ENCODE measurements around the gene ITM2C.

ITM2C gene

DNA sequence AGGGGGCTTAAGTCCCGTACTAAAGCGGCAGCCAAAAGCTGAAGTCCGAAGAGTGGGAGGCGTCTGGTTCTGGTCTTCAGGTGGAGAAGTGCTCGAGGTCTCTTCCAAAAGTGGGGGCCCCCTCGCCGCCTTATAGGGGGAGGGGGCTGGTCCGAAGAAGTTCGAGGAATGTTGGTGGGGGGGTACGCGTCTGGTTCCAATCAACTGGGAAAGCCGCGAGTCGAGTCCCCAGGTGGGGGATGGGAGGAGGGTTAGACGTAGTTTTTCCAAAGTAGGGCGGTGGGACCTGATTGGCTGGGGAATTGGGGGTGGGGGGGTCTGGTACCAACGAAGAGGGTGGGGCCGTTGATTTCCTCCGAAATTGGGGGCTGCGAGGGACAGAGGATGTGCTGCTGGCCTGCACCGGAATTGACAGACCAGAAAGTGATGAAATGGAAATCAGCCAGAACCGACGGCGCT lies 594 bp downstream of the ITM2C start:
- Histone ChIP-seq H3K36me3 (ENCODE audit: insufficient read depth, low read length) (no peaks in the 10 kb centered on the region), H2AFZ (ENCODE audit: low read length) (peak overlapping the region; percentile 73), H4K20me1 (ENCODE audit: insufficient read depth, low read length, poor library complexity, severe bottlenecking) (peaks cover 26% of the 10 kb centered on the region), H3K4me3 (ENCODE audit: low read length, poor library complexity, severe bottlenecking) (peak overlapping the region; percentile 97), H3K79me2 (ENCODE audit: insufficient read depth, low read length) (peaks cover 55% of the 10 kb centered on the region), H3K9me2 (replicated peaks; ENCODE audit: low read depth, low read length) (no peaks in the 10 kb centered on the region), H3K9ac (ENCODE audit: low read depth, low read length, poor library complexity, severe bottlenecking) (peak overlapping the region; percentile 98), H3K4me2 (ENCODE audit: low read depth, low read length, poor library complexity, severe bottlenecking) (peak overlapping the region; percentile 95), H3K27me3 (ENCODE audit: insufficient read depth, low read length, poor library complexity, severe bottlenecking) (peaks cover 4% of the 10 kb centered on the region), H3F3A (ENCODE audit: low read depth) (0 out of 2 replicates have a peak, but pooled peaks cover 8% of the 10 kb centered on the region), H3K4me1 (ENCODE audit: insufficient read depth, low read length, poor library complexity, severe bottlenecking) (peaks cover 40% of the 10 kb centered on the region), H3K9me3 (ENCODE audit: insufficient read depth, low read depth, low read length) (no peaks in the 10 kb centered on the region)
- TF ChIP-seq, protein P1, sequence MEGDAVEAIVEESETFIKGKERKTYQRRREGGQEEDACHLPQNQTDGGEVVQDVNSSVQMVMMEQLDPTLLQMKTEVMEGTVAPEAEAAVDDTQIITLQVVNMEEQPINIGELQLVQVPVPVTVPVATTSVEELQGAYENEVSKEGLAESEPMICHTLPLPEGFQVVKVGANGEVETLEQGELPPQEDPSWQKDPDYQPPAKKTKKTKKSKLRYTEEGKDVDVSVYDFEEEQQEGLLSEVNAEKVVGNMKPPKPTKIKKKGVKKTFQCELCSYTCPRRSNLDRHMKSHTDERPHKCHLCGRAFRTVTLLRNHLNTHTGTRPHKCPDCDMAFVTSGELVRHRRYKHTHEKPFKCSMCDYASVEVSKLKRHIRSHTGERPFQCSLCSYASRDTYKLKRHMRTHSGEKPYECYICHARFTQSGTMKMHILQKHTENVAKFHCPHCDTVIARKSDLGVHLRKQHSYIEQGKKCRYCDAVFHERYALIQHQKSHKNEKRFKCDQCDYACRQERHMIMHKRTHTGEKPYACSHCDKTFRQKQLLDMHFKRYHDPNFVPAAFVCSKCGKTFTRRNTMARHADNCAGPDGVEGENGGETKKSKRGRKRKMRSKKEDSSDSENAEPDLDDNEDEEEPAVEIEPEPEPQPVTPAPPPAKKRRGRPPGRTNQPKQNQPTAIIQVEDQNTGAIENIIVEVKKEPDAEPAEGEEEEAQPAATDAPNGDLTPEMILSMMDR (conservative IDR thresholded peaks at IDR 0.05; ENCODE audit: low read length), result no peak
- no peak for TF ChIP-seq EZH2phosphoT487 (IDR thresholded peaks at IDR 0.05; ENCODE audit: borderline replicate concordance)

DNA sequence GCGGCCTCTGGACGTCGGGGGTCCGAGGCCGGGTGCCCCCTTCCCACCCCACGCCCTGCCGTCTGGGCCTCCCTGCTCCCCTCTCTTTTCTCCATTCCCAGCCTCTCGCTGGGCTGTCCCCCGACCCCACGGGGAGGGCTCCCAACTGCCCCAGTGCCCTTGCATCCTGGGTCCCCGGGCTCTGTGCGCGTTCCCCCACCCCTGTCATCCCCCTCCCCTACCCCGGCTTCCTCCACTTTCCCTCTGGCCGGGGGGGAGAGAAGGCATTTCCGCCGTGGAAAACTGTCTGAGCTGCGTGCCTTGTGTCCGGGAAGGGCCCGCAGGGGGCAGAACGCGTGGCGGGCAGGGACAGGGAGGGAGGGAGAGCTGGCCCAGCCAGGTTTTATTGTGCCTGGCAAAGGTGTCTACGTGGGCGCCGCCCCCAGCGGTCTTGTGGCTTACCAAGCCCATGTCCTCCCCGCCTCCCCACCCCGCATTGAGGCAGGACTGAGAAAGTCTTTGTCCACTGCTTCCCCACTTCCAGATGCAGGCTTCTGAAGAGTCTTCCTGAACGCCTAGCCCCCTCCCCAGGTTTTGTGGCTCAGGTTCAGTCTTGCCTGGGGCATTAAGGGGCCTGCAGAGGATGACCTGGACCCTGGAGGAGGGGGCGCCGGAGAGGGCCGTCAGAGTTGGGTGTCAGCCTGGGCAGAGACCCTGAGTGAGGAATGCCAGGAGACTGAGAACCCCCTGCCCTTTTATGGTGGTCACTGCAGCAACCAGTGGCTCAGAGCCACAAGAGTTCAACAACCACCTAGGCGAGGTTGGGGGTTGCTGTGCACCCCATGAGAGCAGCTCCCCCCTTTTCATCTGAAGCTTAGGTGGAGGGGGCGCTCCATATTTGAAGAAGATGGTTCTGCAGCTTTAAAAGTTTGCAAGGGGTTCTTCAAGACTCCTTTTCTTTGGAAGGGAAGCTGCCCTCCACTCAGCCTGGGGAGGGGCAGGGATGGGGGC lies 1.3 kb downstream of the ITM2C start:
- Histone ChIP-seq H3K4me1 (ENCODE audit: insufficient read depth, low read length, poor library complexity, severe bottlenecking) (peaks cover 47% of the 10 kb centered on the region), H3K9ac (ENCODE audit: low read depth, low read length, poor library complexity, severe bottlenecking) (peak overlapping the region; percentile 98), H3K4me3 (ENCODE audit: low read length, poor library complexity, severe bottlenecking) (peak overlapping the region; percentile 97)

DNA sequence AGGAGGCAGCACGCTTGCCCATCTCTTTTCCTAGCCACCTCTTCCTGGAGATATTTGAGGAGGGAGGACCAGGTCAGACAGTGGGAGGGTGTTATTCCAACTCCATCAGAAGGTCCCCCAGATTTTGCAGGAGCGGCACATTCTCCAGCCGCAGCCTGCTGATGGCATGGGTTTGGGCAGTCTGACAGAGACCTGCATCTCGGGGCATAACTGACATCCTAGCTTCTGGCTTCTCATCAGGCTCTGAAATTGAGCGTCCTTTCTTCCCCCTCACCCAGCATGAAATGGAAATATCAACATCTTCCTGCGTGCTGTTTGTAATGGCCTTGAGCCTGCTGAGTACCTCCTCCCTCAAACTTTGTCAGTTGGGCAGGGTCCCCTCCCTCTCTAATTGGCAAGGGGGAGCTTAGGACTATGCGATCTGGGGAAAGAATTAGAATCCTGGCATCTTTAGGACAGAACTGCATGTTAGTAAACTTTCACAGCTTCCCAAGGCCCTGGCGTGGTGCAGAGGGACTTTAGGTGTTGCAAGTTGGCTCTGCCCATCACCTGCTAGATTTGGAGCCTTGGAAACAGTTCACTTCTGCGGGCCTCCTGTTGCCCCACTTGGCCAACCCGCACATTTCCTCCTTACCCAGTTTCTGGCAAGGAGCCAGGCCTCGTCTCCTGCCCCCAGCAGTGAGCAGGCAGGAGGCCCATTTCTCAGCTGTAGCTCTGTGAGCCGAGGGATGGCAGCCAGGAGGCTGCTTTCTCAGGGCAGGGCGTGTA lies 2.2 kb downstream of the ITM2C start:
- TF ChIP-seq, protein P1 (conservative IDR thresholded peaks at IDR 0.05; ENCODE audit: low read length), result no peak
- no peak for TF ChIP-seq EZH2phosphoT487 (IDR thresholded peaks at IDR 0.05; ENCODE audit: borderline replicate concordance)
- Histone ChIP-seq H3K4me3 (ENCODE audit: low read length, poor library complexity, severe bottlenecking) (peak overlapping the region; percentile 97), H3K9ac (ENCODE audit: low read depth, low read length, poor library complexity, severe bottlenecking) (peak overlapping the region; percentile 98), H3K9me2 (replicated peaks; ENCODE audit: low read depth, low read length) (no peaks in the 10 kb centered on the region), H3K79me2 (ENCODE audit: insufficient read depth, low read length) (peaks cover 71% of the 10 kb centered on the region), H3K4me1 (ENCODE audit: insufficient read depth, low read length, poor library complexity, severe bottlenecking) (peaks cover 49% of the 10 kb centered on the region), H4K20me1 (ENCODE audit: insufficient read depth, low read length, poor library complexity, severe bottlenecking) (peaks cover 36% of the 10 kb centered on the region), H3K4me2 (ENCODE audit: low read depth, low read length, poor library complexity, severe bottlenecking) (peak overlapping the region; percentile 95), H3F3A (ENCODE audit: low read depth) (0 out of 2 replicates have a peak, but pooled peaks cover 8% of the 10 kb centered on the region), H3K36me3 (ENCODE audit: insufficient read depth, low read length) (no peaks in the 10 kb centered on the region; the same call in 1 of the 2 replicates), H2AFZ (ENCODE audit: low read length) (no peak overlapping the region), H3K27me3 (ENCODE audit: insufficient read depth, low read length, poor library complexity, severe bottlenecking) (peaks cover 4% of the 10 kb centered on the region), H3K9me3 (ENCODE audit: insufficient read depth, low read depth, low read length) (no peaks in the 10 kb centered on the region)

More for the DNA sequence above, 1.3 kb downstream of the ITM2C start:
- TF ChIP-seq EZH2phosphoT487 (IDR thresholded peaks at IDR 0.05; ENCODE audit: borderline replicate concordance), result no peak
- TF ChIP-seq, protein P1 (conservative IDR thresholded peaks at IDR 0.05; ENCODE audit: low read length), result no peak
- no peaks in the 10 kb centered on the region for H3K9me2 ChIP-seq (replicated peaks; ENCODE audit: low read depth, low read length)
- H3K79me2 ChIP-seq (ENCODE audit: insufficient read depth, low read length), result peaks cover 62% of the 10 kb centered on the region
- H3K27me3 ChIP-seq (ENCODE audit: insufficient read depth, low read length, poor library complexity, severe bottlenecking), result peaks cover 4% of the 10 kb centered on the region
- 0 out of 2 replicates have a peak, but pooled peaks cover 8% of the 10 kb centered on the region for H3F3A ChIP-seq (ENCODE audit: low read depth)
- peak overlapping the region; percentile 95 for H3K4me2 ChIP-seq (ENCODE audit: low read depth, low read length, poor library complexity, severe bottlenecking)
- peak overlapping the region; percentile 73; the same call in 1 of the 2 replicates for H2AFZ ChIP-seq (ENCODE audit: low read length)
- peaks cover 33% of the 10 kb centered on the region for H4K20me1 ChIP-seq (ENCODE audit: insufficient read depth, low read length, poor library complexity, severe bottlenecking)
- no peaks in the 10 kb centered on the region for H3K9me3 ChIP-seq (ENCODE audit: insufficient read depth, low read depth, low read length)
- no peaks in the 10 kb centered on the region; the same call in 1 of the 2 replicates for H3K36me3 ChIP-seq (ENCODE audit: insufficient read depth, low read length)
